ENCODE measurements around the gene MSLN. TPM values are rescaled to one million over a fixed set of nuclear protein-coding genes. Genes with fewer than 3 reads are reported as not detected.

The MSLN gene
- total RNA-seq, 3 donors from 2014 or later (not counting 1 experiment from before 2014, with no cell fraction given): not detected

- Histone ChIP-seq H3K9me3 (ENCODE audit: control insufficient read depth, insufficient read depth, low read length) (no peaks in the 10 kb centered on the region), H3K27me3 (ENCODE audit: control insufficient read depth, insufficient read depth, low read length) (no peaks in the 10 kb centered on the region), H3K4me3 (ENCODE audit: low read length) (no peak overlapping the region), H3K27ac (ENCODE audit: low read length) (no peak overlapping the region), H3K36me3 (ENCODE audit: control insufficient read depth, insufficient read depth, low read length) (no peaks in the 10 kb centered on the region), H3K4me1 (ENCODE audit: control insufficient read depth, insufficient read depth, low read length) (no peaks in the 10 kb centered on the region)
- no peaks in the 10 kb centered on the region for H3K9me3 Mint-ChIP-seq
- WGBS (ENCODE audit: insufficient coverage): 87% methylated on average over 6 of the region's 6 CpGs
- no peak overlapping the region for H3K4me3 Mint-ChIP-seq
- H3K27me3 Mint-ChIP-seq (ENCODE audit: low read depth in 2 of 2): no peaks in the 10 kb centered on the region
- intact Hi-C loops (cut with micrococcal nuclease): no loop called here
- no peak overlapping the region for H3K27ac Mint-ChIP-seq
- ATAC-seq (no peak), DNase-seq (no peak)
- no peaks in the 10 kb centered on the region for H3K4me1 Mint-ChIP-seq
- H3K36me3 Mint-ChIP-seq: no peaks in the 10 kb centered on the region
- no peak for TF ChIP-seq CTCF (IDR thresholded peaks at IDR 0.05)
These were observed 18.5 kb downstream of the MSLN start for GRCh38 chr16:778909-779527.

DNA sequence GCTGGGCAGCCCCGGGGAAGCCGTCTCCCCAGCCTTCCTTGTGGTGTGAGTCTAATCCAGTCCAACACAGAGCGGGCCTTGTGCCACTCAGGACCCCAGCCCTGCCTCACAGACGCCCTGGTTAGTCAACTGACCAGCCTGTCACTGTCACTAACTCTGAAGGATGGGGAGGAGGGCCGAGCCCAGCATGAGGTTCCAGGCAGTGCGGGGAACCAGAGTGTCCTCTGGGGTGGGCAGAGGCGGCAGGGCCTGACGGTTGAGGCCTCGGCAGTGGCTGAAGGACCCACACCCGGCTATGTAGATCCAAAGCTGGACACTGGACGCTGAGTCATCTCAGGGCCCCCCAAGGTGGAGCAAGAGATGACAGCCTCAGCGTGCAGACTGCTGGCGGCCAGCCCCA is 19.0 kb downstream of the MSLN start:
- no peaks in the 10 kb centered on the region for H3K36me3 Mint-ChIP-seq
- H3K27ac ChIP-seq (ENCODE audit: low read length): no peak overlapping the region
- no peaks in the 10 kb centered on the region for H3K9me3 ChIP-seq (ENCODE audit: control insufficient read depth, insufficient read depth, low read length)
- DNase-seq: no peak
- ATAC-seq: no peak
- WGBS (ENCODE audit: insufficient coverage): 87% methylated on average over 13 of the region's 13 CpGs
- H3K4me1 ChIP-seq (ENCODE audit: control insufficient read depth, insufficient read depth, low read length): no peaks in the 10 kb centered on the region
- H3K27me3 ChIP-seq (ENCODE audit: control insufficient read depth, insufficient read depth, low read length): no peaks in the 10 kb centered on the region
- no peak overlapping the region for H3K4me3 ChIP-seq (ENCODE audit: low read length)
- H3K9me3 Mint-ChIP-seq: no peaks in the 10 kb centered on the region
- no peak overlapping the region for H3K27ac Mint-ChIP-seq
- H3K36me3 ChIP-seq (ENCODE audit: control insufficient read depth, insufficient read depth, low read length): no peaks in the 10 kb centered on the region
- no peak overlapping the region for H3K4me3 Mint-ChIP-seq
- H3K27me3 Mint-ChIP-seq (ENCODE audit: low read depth in 2 of 2): no peaks in the 10 kb centered on the region
- TF ChIP-seq CTCF (IDR thresholded peaks at IDR 0.05): no peak
- intact Hi-C loops (cut with micrococcal nuclease): no loop called here
- no peaks in the 10 kb centered on the region for H3K4me1 Mint-ChIP-seq

DNA sequence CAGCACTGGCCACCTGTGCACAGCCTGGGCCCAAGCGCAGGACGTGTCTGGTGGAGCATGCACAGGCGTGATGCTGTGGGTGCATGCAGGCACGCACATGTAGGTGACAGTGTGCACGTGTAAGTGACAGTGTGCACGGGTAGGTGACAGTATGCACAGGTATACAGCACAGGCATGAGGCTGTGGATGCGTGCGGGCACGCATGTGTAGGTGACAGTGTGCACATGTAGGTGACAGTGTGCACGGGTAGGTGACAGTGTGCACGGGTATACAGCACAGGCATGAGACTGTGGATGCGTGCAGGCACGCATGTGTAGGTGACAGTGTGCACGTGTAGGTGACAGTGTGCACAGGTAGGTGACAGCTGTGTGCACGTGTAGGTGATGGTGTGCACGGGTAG is 19.8 kb downstream of the MSLN start:
- WGBS (ENCODE audit: insufficient coverage): 91% methylated on average over 16 of the region's 16 CpGs
- no peak for TF ChIP-seq CTCF (IDR thresholded peaks at IDR 0.05)
- intact Hi-C loops (cut with micrococcal nuclease): no loop called here
- Mint-ChIP-seq H3K36me3 (no peaks in the 10 kb centered on the region), H3K27ac (no peak overlapping the region), H3K27me3 (ENCODE audit: low read depth in 2 of 2) (no peaks in the 10 kb centered on the region), H3K4me1 (peaks cover 0 to 5% of the 10 kb centered on the region in 2 donors), H3K9me3 (no peaks in the 10 kb centered on the region), H3K4me3 (no peak overlapping the region)
- Histone ChIP-seq H3K36me3 (ENCODE audit: control insufficient read depth, insufficient read depth, low read length) (no peaks in the 10 kb centered on the region), H3K9me3 (ENCODE audit: control insufficient read depth, insufficient read depth, low read length) (no peaks in the 10 kb centered on the region), H3K27me3 (ENCODE audit: control insufficient read depth, insufficient read depth, low read length) (no peaks in the 10 kb centered on the region), H3K4me3 (ENCODE audit: low read length) (no peak overlapping the region), H3K4me1 (ENCODE audit: control insufficient read depth, insufficient read depth, low read length) (peaks cover 1% of the 10 kb centered on the region), H3K27ac (ENCODE audit: low read length) (no peak overlapping the region)
- ATAC-seq: no peak
- no peak for DNase-seq
